Dendritic cell treated with granulocyte-macrophage colony-stimulating factor and Interleukin-4, amounts not matched to agents 40 ng/mL and 50 ng/mL, for 4 days (primary cell): ENCODE results near the gene COLEC12.

ENCODE experiments used
- H3K27ac Mint-ChIP-seq: one replicate; pipeline ENCODE4 v1.8.0; 2022; ENCODE audit warnings: mild to moderate bottlenecking, mixed read lengths
- H3K27me3 Mint-ChIP-seq: one replicate; pipeline ENCODE4 v1.8.0; 2022; ENCODE audit warnings: mild to moderate bottlenecking, mixed read lengths
- H3K36me3 Mint-ChIP-seq: one replicate; pipeline ENCODE4 v1.8.0; 2022; ENCODE audit warnings: low read depth, mixed read lengths
- H3K4me1 Mint-ChIP-seq: one replicate; pipeline ENCODE4 v1.8.0; 2022; ENCODE audit warnings: low read depth, mixed read lengths
- H3K4me3 Mint-ChIP-seq: one replicate; pipeline ENCODE4 v1.8.0; 2022; ENCODE audit warnings: mild to moderate bottlenecking, moderate library complexity, mixed read lengths
- H3K9me3 Mint-ChIP-seq: one replicate; pipeline ENCODE4 v1.8.0; 2022; ENCODE audit warnings: mixed read lengths
- intact Hi-C: fragments of 100-400 bp; cut with micrococcal nuclease; formaldehyde crosslinking; loops from one replicate; pipeline ENCODE4 v1.15.0; 2022

COLEC12 gene

DNA sequence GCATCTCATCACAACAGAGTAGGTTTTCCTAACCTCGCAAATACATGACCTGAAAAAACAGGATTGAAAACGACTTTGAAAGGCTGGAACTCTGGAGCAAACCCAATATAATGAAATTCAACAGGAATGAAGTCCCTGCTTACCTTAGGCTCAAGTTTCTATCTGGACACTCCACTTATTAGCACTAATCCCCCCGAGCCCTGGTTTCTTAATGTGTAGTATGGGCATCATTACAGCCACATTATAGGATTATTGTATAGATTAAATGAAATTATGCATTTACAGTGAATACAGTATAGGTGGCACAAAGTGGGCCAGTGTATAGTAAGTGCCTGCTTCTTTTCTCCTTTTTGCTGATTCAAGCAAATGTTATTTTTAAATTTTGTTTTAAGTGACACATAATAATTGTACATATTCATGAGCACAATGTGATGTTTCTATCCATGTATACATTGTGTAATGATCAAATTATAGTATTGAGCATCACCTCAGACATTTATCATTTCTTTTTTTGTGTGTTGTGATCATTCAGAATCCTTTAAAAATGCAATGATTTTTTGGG, 118.0 kb downstream of the COLEC12 start:
- H3K4me1 Mint-ChIP-seq, result peaks cover 42% of the 10 kb centered on the region
- H3K27me3 Mint-ChIP-seq, result peaks cover 2% of the 10 kb centered on the region
- no peak overlapping the region for H3K27ac Mint-ChIP-seq
- intact Hi-C loops, result no loop called here
- H3K4me3 Mint-ChIP-seq, result no peak overlapping the region
- H3K36me3 Mint-ChIP-seq, result peaks cover 10% of the 10 kb centered on the region
- H3K9me3 Mint-ChIP-seq, result peaks cover 15% of the 10 kb centered on the region

DNA sequence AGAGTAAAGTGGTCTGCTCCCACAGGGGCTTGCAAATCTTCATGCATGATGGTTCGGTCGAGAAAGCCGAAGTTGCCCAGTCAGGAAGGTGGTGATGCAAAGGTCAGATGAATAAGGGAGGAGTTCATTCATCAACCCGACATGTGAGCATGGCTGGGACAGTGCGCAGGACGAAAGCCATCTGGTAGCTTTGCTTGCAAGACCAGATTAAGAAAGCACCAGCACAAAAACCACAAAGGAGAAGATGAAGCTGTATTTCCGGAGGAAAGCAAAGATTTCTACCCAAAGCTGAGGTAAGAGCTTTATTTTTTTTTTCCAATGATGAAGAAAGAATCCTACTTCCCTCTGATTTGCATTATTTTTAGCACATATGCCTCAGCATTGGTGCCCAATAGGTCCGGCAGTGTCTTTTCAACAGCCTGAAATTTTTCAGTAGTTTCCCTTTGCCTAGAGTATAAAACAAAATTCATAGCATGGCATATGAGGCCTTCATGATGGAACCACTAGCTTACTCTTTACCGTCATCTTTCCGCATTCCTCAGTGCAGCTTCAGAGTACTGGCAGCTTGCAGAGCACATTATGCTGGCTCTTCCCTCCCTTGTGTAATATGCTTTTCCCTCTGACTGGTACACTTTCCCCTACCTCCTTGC, 120.7 kb downstream of the COLEC12 start:
- Mint-ChIP-seq H3K27me3 (peaks cover 2% of the 10 kb centered on the region), H3K9me3 (peaks cover 15% of the 10 kb centered on the region), H3K27ac (peak overlapping the region; percentile 49), H3K4me1 (peaks cover 60% of the 10 kb centered on the region), H3K36me3 (peaks cover 10% of the 10 kb centered on the region), H3K4me3 (no peak overlapping the region)
- intact Hi-C loops, result no loop called here

DNA sequence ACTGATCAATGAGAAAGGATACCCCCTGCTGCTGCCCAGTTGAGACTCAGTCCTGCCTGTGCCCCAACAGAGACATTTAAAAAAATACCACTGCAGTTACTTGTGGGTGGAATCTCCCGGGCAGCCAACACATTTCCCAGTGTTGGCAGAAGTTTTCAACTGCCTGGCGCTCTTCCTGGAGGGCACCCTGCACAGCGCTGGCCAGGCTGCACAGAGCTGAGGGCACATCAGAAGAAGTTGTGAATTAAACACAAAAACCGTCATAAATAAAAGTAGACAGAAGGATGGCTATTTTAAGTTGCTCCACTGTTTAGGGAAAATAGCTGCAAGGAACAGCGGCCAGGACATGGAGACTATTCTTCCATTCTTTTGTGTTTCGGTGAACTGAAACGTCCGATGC, 122.4 kb downstream of the COLEC12 start:
- Mint-ChIP-seq H3K4me1 (peaks cover 67% of the 10 kb centered on the region), H3K36me3 (no peaks in the 10 kb centered on the region), H3K27ac (peak overlapping the region; percentile 49), H3K4me3 (no peak overlapping the region), H3K9me3 (peaks cover under 1% of the 10 kb centered on the region), H3K27me3 (peaks cover 2% of the 10 kb centered on the region)
- intact Hi-C loops, result no loop called here

- H3K27me3 Mint-ChIP-seq, result peaks cover 2% of the 10 kb centered on the region
- H3K36me3 Mint-ChIP-seq, result no peaks in the 10 kb centered on the region
- H3K4me3 Mint-ChIP-seq, result no peak overlapping the region
- peaks cover 77% of the 10 kb centered on the region for H3K4me1 Mint-ChIP-seq
- H3K9me3 Mint-ChIP-seq, result no peaks in the 10 kb centered on the region
- peak overlapping the region; percentile 52 for H3K27ac Mint-ChIP-seq
- intact Hi-C loops, result no loop called here
Measured at GRCh38 chr18:377088-377487, 123.4 kb downstream of the COLEC12 start.

- H3K4me3 Mint-ChIP-seq, result no peak overlapping the region
Measured at GRCh38 chr18:376311-376710, 124.2 kb downstream of the COLEC12 start.

GRCh38 chr18:374721-375168, 125.8 kb downstream of the COLEC12 start:
- H3K4me1 Mint-ChIP-seq, result peaks cover 82% of the 10 kb centered on the region
- H3K4me3 Mint-ChIP-seq, result no peak overlapping the region
- H3K27me3 Mint-ChIP-seq, result peaks cover 7% of the 10 kb centered on the region
- intact Hi-C loops, result no loop called here
- H3K9me3 Mint-ChIP-seq, result no peaks in the 10 kb centered on the region
- H3K27ac Mint-ChIP-seq, result peak overlapping the region; percentile 51
- H3K36me3 Mint-ChIP-seq, result no peaks in the 10 kb centered on the region

More at GRCh38 chr18:376311-376710, 124.2 kb downstream of the COLEC12 start:
- Mint-ChIP-seq H3K27me3 (peaks cover 6% of the 10 kb centered on the region), H3K36me3 (no peaks in the 10 kb centered on the region), H3K4me1 (peaks cover 84% of the 10 kb centered on the region), H3K27ac (peak overlapping the region; percentile 52), H3K9me3 (no peaks in the 10 kb centered on the region)
- intact Hi-C loops, result no loop called here

- no peaks in the 10 kb centered on the region for H3K36me3 Mint-ChIP-seq
- peaks cover 75% of the 10 kb centered on the region for H3K4me1 Mint-ChIP-seq
- no peak overlapping the region for H3K4me3 Mint-ChIP-seq
- intact Hi-C loops, result no loop called here
- H3K27me3 Mint-ChIP-seq, result peaks cover 7% of the 10 kb centered on the region
- H3K27ac Mint-ChIP-seq, result no peak overlapping the region
- no peaks in the 10 kb centered on the region for H3K9me3 Mint-ChIP-seq
Measured at GRCh38 chr18:373780-374179, 126.7 kb downstream of the COLEC12 start.

GRCh38 chr18:371609-371982, 128.9 kb downstream of the COLEC12 start:
- no peak overlapping the region for H3K4me3 Mint-ChIP-seq
- H3K36me3 Mint-ChIP-seq, result no peaks in the 10 kb centered on the region
- H3K9me3 Mint-ChIP-seq, result no peaks in the 10 kb centered on the region
- H3K27ac Mint-ChIP-seq, result no peak overlapping the region
- intact Hi-C loops, result no loop called here
- peaks cover 57% of the 10 kb centered on the region for H3K4me1 Mint-ChIP-seq
- peaks cover 6% of the 10 kb centered on the region for H3K27me3 Mint-ChIP-seq

DNA sequence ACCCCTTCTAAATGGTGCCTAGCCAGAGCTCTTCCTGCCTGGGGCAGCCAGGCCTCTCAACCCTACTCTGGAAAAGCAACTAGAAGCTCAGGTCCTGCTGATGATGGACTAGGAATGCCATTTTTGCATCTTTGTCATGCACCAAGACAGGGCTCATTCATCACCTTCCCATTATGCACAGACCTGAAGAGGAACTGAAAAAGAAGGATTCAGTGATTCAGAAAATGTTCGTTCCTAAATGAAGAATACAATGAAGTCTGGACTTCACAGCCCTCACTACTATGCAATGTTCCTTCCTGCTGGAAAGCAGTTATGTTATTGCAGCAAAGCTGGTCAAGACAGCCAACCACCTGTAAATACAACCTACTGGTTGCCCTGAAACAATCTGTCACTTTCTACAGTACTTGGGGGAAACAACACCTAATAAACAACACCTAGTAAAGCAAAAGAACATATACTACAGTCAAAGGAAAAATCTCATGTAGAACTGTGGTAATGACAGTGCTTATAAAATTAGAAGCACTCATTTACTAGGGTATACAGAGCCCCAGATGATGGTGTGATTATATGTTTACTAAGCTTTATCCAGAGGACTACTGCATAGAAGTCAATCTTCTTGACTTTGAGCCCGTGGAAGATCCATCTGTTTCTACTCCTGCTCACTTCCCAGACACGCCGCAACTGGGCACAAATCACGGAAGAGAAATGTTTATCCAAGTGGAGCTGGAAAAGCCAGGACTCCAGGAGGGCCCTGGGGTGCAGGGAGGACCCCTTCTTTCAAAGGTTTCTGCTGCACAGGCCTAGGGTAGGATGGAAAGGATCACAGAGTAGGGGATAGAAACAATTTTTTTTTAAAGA, 129.5 kb downstream of the COLEC12 start:
- Mint-ChIP-seq H3K9me3 (no peaks in the 10 kb centered on the region), H3K4me1 (peaks cover 56% of the 10 kb centered on the region), H3K27ac (no peak overlapping the region), H3K27me3 (peaks cover 6% of the 10 kb centered on the region), H3K36me3 (no peaks in the 10 kb centered on the region), H3K4me3 (no peak overlapping the region)
- intact Hi-C loops, result no loop called here

DNA sequence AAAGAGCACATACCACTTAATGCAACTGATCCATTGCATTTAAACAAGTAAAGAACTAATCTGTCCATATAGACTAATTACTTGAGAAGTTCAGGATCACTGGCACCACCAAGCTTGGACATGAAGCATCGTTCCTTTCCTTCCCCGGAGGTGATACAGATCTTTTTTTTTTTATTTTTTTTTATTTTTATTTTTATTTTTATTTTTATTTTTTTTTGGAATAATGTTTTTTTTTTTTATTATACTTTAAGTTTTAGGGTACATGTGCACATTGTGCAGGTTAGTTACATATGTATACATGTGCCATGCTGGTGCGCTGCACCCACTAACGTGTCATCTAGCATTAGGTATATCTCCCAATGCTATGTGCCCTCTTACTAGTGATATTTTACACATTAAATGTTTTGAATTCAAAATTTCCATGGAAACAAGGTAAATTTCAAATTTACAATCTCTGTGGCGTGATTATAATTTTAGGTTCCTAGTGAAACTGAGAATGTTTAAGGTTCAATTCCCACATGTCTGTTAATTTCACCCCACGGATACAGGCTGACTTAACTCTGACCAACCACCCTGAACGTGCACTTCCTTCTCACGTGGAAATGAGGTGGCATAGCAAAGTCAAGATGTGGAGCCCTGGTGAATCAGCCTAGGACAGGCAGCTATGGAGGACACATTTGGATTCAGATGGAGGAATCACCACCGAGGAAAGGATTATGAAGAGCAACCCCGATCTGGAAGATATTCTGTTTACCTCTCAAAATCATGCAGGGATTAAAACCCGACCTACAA, 131.1 kb downstream of the COLEC12 start:
- no peaks in the 10 kb centered on the region for H3K36me3 Mint-ChIP-seq
- intact Hi-C loops, result no loop called here
- peaks cover 8% of the 10 kb centered on the region for H3K27me3 Mint-ChIP-seq
- H3K4me3 Mint-ChIP-seq, result no peak overlapping the region
- H3K9me3 Mint-ChIP-seq, result no peaks in the 10 kb centered on the region
- no peak overlapping the region for H3K27ac Mint-ChIP-seq
- H3K4me1 Mint-ChIP-seq, result peaks cover 43% of the 10 kb centered on the region

- no peaks in the 10 kb centered on the region for H3K36me3 Mint-ChIP-seq
- H3K4me3 Mint-ChIP-seq, result no peak overlapping the region
- H3K27me3 Mint-ChIP-seq, result peaks cover 5% of the 10 kb centered on the region
- no peak overlapping the region for H3K27ac Mint-ChIP-seq
- no peaks in the 10 kb centered on the region for H3K9me3 Mint-ChIP-seq
- intact Hi-C loops, result no loop called here
- H3K4me1 Mint-ChIP-seq, result peaks cover 44% of the 10 kb centered on the region
Measured at GRCh38 chr18:366466-367061, 133.9 kb downstream of the COLEC12 start.

- intact Hi-C loops, result no loop called here
- H3K27me3 Mint-ChIP-seq, result peaks cover 2% of the 10 kb centered on the region
- H3K4me3 Mint-ChIP-seq, result no peak overlapping the region
- H3K27ac Mint-ChIP-seq, result no peak overlapping the region
- H3K4me1 Mint-ChIP-seq, result peaks cover 44% of the 10 kb centered on the region
- H3K36me3 Mint-ChIP-seq, result no peaks in the 10 kb centered on the region
- H3K9me3 Mint-ChIP-seq, result no peaks in the 10 kb centered on the region
Measured at GRCh38 chr18:365651-366050, 134.8 kb downstream of the COLEC12 start.

DNA sequence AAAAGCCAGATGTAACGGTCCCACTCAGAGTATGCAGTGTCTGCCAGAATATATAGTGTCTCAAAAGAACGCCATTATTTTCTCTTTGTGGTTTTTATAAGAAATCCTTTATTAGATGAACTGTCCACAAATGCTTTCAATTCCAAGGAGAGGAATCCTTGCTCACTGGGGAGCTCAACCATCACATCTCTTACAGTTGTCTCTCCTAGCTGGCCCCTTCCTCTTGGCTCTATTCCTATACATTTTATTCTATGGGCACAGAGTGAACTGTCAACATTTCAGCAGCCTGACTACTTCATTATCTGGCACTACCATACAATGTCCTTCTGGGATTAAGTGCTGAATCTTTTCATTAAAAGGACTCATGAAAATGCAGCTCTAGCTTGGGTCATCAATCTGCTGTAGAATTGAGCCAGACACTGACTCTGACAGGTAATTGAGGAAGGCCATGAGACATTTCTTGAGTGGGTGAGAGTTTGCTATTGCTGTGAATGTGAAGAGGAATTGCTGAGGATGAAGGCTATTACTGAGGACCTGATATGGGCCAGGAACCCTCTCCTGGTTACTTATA, 136.2 kb downstream of the COLEC12 start:
- no peak overlapping the region for H3K27ac Mint-ChIP-seq
- H3K9me3 Mint-ChIP-seq, result no peaks in the 10 kb centered on the region
- no peaks in the 10 kb centered on the region for H3K36me3 Mint-ChIP-seq
- intact Hi-C loops, result no loop called here
- H3K4me1 Mint-ChIP-seq, result peaks cover 37% of the 10 kb centered on the region
- H3K4me3 Mint-ChIP-seq, result no peak overlapping the region
- H3K27me3 Mint-ChIP-seq, result peaks cover 2% of the 10 kb centered on the region
